Progenitor cell of endocrine pancreas (in vitro differentiated cells): ENCODE data around the gene C6orf62. TPM values are rescaled to one million over a fixed set of nuclear protein-coding genes. Genes with fewer than 3 reads are reported as not detected.
A peak's percentile ranks its signal among the peaks of the same experiment; 100 is the strongest.

Source experiments
- DNase-seq: peaks from one replicate; pipeline ENCODE4 v3.0.0; 2021; ENCODE audit warnings: low spot score; ENCODE audit not compliant: unreplicated experiment
- H3K27ac Mint-ChIP-seq: 2 replicates; pipeline ENCODE4 v1.8.0; 2021; ENCODE audit warnings: mild to moderate bottlenecking, moderate library complexity, mixed read lengths
- H3K27me3 Mint-ChIP-seq: 2 replicates; pipeline ENCODE4 v1.8.0; 2021; ENCODE audit warnings: mixed read lengths
- H3K36me3 Mint-ChIP-seq: 2 replicates; pipeline ENCODE4 v1.8.0; 2022; ENCODE audit warnings: mixed read lengths; ENCODE audit not compliant: insufficient read depth
- H3K4me1 Mint-ChIP-seq: 2 replicates; pipeline ENCODE4 v1.8.0; 2021; ENCODE audit warnings: low read depth, mixed read lengths
- H3K4me3 Mint-ChIP-seq: 2 replicates; pipeline ENCODE4 v1.8.0; 2021; ENCODE audit warnings: low read depth, mild to moderate bottlenecking, moderate library complexity, mixed read lengths
- H3K9me3 Mint-ChIP-seq: 2 replicates; pipeline ENCODE4 v1.8.0; 2021; ENCODE audit warnings: low read depth, mixed read lengths
- CTCF ChIP-seq: fragments of 200-600 bp; sonication (generic); IDR thresholded peaks from one replicate; pipeline ENCODE4 v1.5.0; 2021; ENCODE audit warnings: antibody characterized with exemption, mild to moderate bottlenecking; ENCODE audit not compliant: unreplicated experiment
- total RNA-seq: library from RNA; stranded (reverse); gene quantifications from 2 replicates; pipeline ENCODE4 v1.2.1, GENCODE V29; 2021

C6orf62 gene
- total RNA-seq, 1 donor from 2014 or later: 88.6 TPM

GRCh38 chr6:24763578-24763977 lies 44.6 kb upstream of the C6orf62 start:
- DNase-seq: no peak
- peak overlapping the region; percentile 74 for H3K27ac Mint-ChIP-seq

GRCh38 chr6:24761851-24762250 lies 42.9 kb upstream of the C6orf62 start:
- Mint-ChIP-seq H3K27ac (no peak overlapping the region), H3K4me3 (no peak overlapping the region), H3K36me3 (no peaks in the 10 kb centered on the region), H3K27me3 (no peaks in the 10 kb centered on the region), H3K4me1 (peaks cover 8% of the 10 kb centered on the region), H3K9me3 (no peaks in the 10 kb centered on the region)
- no peak for DNase-seq
- TF ChIP-seq CTCF: no peak

More at GRCh38 chr6:24763578-24763977, 44.6 kb upstream of the C6orf62 start:
- no peak overlapping the region for H3K4me3 Mint-ChIP-seq
- TF ChIP-seq CTCF: no peak
- no peaks in the 10 kb centered on the region for H3K36me3 Mint-ChIP-seq
- H3K27me3 Mint-ChIP-seq: no peaks in the 10 kb centered on the region
- no peaks in the 10 kb centered on the region for H3K9me3 Mint-ChIP-seq
- peaks cover 8% of the 10 kb centered on the region for H3K4me1 Mint-ChIP-seq

GRCh38 chr6:24761193-24761835 lies 42.4 kb upstream of the C6orf62 start:
- no peak overlapping the region for H3K27ac Mint-ChIP-seq
- no peak overlapping the region for H3K4me3 Mint-ChIP-seq
- no peaks in the 10 kb centered on the region for H3K27me3 Mint-ChIP-seq
- H3K9me3 Mint-ChIP-seq: no peaks in the 10 kb centered on the region
- H3K4me1 Mint-ChIP-seq: peaks cover 6% of the 10 kb centered on the region
- TF ChIP-seq CTCF: no peak
- DNase-seq: no peak
- no peaks in the 10 kb centered on the region for H3K36me3 Mint-ChIP-seq

GRCh38 chr6:24760210-24760609 lies 41.3 kb upstream of the C6orf62 start:
- Mint-ChIP-seq H3K36me3 (no peaks in the 10 kb centered on the region), H3K27ac (no peak overlapping the region), H3K4me1 (peaks cover 7% of the 10 kb centered on the region), H3K9me3 (no peaks in the 10 kb centered on the region), H3K27me3 (no peaks in the 10 kb centered on the region), H3K4me3 (no peak overlapping the region)
- no peak for TF ChIP-seq CTCF
- no peak for DNase-seq

GRCh38 chr6:24759718-24760117 lies 40.8 kb upstream of the C6orf62 start:
- Mint-ChIP-seq H3K4me1 (peaks cover 7% of the 10 kb centered on the region), H3K27me3 (no peaks in the 10 kb centered on the region), H3K27ac (no peak overlapping the region), H3K36me3 (no peaks in the 10 kb centered on the region), H3K9me3 (no peaks in the 10 kb centered on the region), H3K4me3 (no peak overlapping the region)
- no peak for DNase-seq
- no peak for TF ChIP-seq CTCF
